NT2/D1 (cell line): Measurements from ENCODE around the gene PDE9A.

Source experiments
- SUZ12 ChIP-seq: IDR thresholded peaks from 2 replicates; pipeline ENCODE4 v1.6.1; 2011; ENCODE audit not compliant: insufficient read length, insufficient read depth; ENCODE audit errors: extremely low read depth
- YY1 ChIP-seq: IDR thresholded peaks from 2 replicates; pipeline ENCODE4 v1.6.1; 2011; ENCODE audit not compliant: insufficient read length, insufficient read depth
- ZNF274 ChIP-seq: IDR thresholded peaks from 2 replicates; pipeline ENCODE4 v1.6.1; 2011; ENCODE audit warnings: mild to moderate bottlenecking, low read depth, low read length

- TF ChIP-seq SUZ12 (no peak), ZNF274 (no peak), YY1 (no peak)
Observed at GRCh38 chr21:42781971-42782722, 128.7 kb downstream of the PDE9A start.
